Measurements from ENCODE around the gene ARID4B.

- TF ChIP-seq CTCF (IDR thresholded peaks at IDR 0.05; ENCODE audit: extremely low read depth in 1 of 2, insufficient read depth in 1 of 2, low read depth in 1 of 2, low read length in 2 of 2) (no peak), JUN (IDR thresholded peaks at IDR 0.05; ENCODE audit: borderline replicate concordance, insufficient read depth, insufficient read length, low read depth) (no peak), MAX (IDR thresholded peaks at IDR 0.05; ENCODE audit: insufficient read depth, insufficient read length) (no peak)
These were observed 7.3 kb downstream of the ARID4B start for GRCh38 chr1:235320521-235321179.
